HEK293T (cell line): ENCODE results near the gene CASTOR2.
"Not testable (repeated sequence)": the region's sequence is repeated elsewhere in the genome, so short reads cannot be mapped to it uniquely, and the experiment has no call there.

ENCODE experiments used
- BHLHE40 ChIP-seq: fragments of 450-650 bp; IDR thresholded peaks from 2 replicates; pipeline ENCODE4 v1.6.1; 2016; ENCODE audit warnings: mild to moderate bottlenecking, moderate library complexity, borderline replicate concordance
- CTBP1 ChIP-seq: fragments of 450-650 bp; IDR thresholded peaks from 2 replicates; pipeline ENCODE4 v1.6.1; 2016; ENCODE audit warnings: borderline replicate concordance
- ELF4 ChIP-seq: fragments of 450-650 bp; IDR thresholded peaks from 2 replicates; pipeline ENCODE4 v1.6.1; 2017; ENCODE audit warnings: antibody characterized with exemption
- FOXK2 ChIP-seq: fragments of 450-650 bp; IDR thresholded peaks from 2 replicates; pipeline ENCODE4 v1.6.1; 2016; ENCODE audit warnings: mild to moderate bottlenecking
- FOXM1 ChIP-seq: fragments of 450-650 bp; IDR thresholded peaks from 2 replicates; pipeline ENCODE4 v1.6.1; 2017; ENCODE audit warnings: mild to moderate bottlenecking, borderline replicate concordance
- HDGF ChIP-seq: fragments of 450-650 bp; IDR thresholded peaks from 2 replicates; pipeline ENCODE4 v1.6.1; 2017; ENCODE audit warnings: antibody characterized with exemption, borderline replicate concordance
- PKNOX1 ChIP-seq: fragments of 450-650 bp; IDR thresholded peaks from 2 replicates; pipeline ENCODE4 v1.6.1; 2016
- TARDBP ChIP-seq: fragments of 450-650 bp; IDR thresholded peaks from 2 replicates; pipeline ENCODE4 v1.6.1; 2016

GRCh38 chr7:74971431-74971830 is 6.9 kb downstream of the CASTOR2 start:
- TF ChIP-seq TARDBP, HDGF, CTBP1, FOXK2, PKNOX1, BHLHE40, ELF4, FOXM1: not testable (repeated sequence)
